ENCODE measurements around the gene SERPINF2. TPM values are rescaled to one million over a fixed set of nuclear protein-coding genes. Genes with fewer than 3 reads are reported as not detected.
"Not testable (repeated sequence)": the region's sequence is repeated elsewhere in the genome, so short reads cannot be mapped to it uniquely, and the experiment has no call there.

Gene SERPINF2
- total RNA-seq, 1 donor from 2014 or later: 1.2 TPM

GRCh38 chr17:1730326-1731193, 12.1 kb upstream of the SERPINF2 start:
- peak; percentile 87 for DNase-seq (ENCODE audit: low spot score)
- intact Hi-C loops (cut with DNase I): loop anchor here (5.0 kb wide), 1 partner anchor 297 kb away; the partner anchor contains the start of gene RTN4RL1

GRCh38 chr17:1731194-1731506, 11.5 kb upstream of the SERPINF2 start:
- intact Hi-C loops (cut with DNase I): loop anchor here (5.0 kb wide), 1 partner anchor 296 kb away; the partner anchor contains the start of gene RTN4RL1
- no peak for DNase-seq (ENCODE audit: low spot score)

- no peak for DNase-seq (ENCODE audit: low spot score)
- intact Hi-C loops (cut with DNase I): loop anchor here (5.0 kb wide), 1 partner anchor 295 kb away; the partner anchor contains the start of gene RTN4RL1
Measured at GRCh38 chr17:1732241-1732832, 10.3 kb upstream of the SERPINF2 start.

GRCh38 chr17:1732833-1733321, 9.8 kb upstream of the SERPINF2 start:
- intact Hi-C loops (cut with DNase I): loop anchor here (5.0 kb wide), 1 partner anchor 294 kb away; the partner anchor contains the start of gene RTN4RL1
- no peak for DNase-seq (ENCODE audit: low spot score)

- DNase-seq (ENCODE audit: low spot score): no peak
- intact Hi-C loops (cut with DNase I): loop anchor here (5.0 kb wide), 1 partner anchor 294 kb away; the partner anchor contains the start of gene RTN4RL1
Measured at GRCh38 chr17:1733759-1734158, 8.9 kb upstream of the SERPINF2 start.

- DNase-seq (ENCODE audit: low spot score): no peak
Measured at GRCh38 chr17:1735418-1735817, 7.3 kb upstream of the SERPINF2 start.

GRCh38 chr17:1735834-1736347, 6.8 kb upstream of the SERPINF2 start:
- DNase-seq (ENCODE audit: low spot score): no peak
- intact Hi-C loops (cut with DNase I): no loop called here

More at GRCh38 chr17:1735418-1735817, 7.3 kb upstream of the SERPINF2 start:
- intact Hi-C loops (cut with DNase I): no loop called here

GRCh38 chr17:1736348-1737281, 6.1 kb upstream of the SERPINF2 start:
- DNase-seq (ENCODE audit: low spot score): no peak
- intact Hi-C loops (cut with DNase I): no loop called here

- intact Hi-C loops (cut with DNase I): no loop called here
- DNase-seq (ENCODE audit: low spot score): no peak
Measured at GRCh38 chr17:1737531-1738291, 5.0 kb upstream of the SERPINF2 start.

- intact Hi-C loops (cut with DNase I); DNase-seq (ENCODE audit: low spot score): not testable (repeated sequence)
Measured at GRCh38 chr17:1741899-1742298, 772 bp upstream of the SERPINF2 start.

GRCh38 chr17:1743088-1743439, 393 bp downstream of the SERPINF2 start:
- DNase-seq (ENCODE audit: low spot score): no peak

GRCh38 chr17:1744551-1745512, 2.2 kb downstream of the SERPINF2 start:
- intact Hi-C loops (cut with DNase I): no loop called here
- DNase-seq (ENCODE audit: low spot score): no peak

More at GRCh38 chr17:1743088-1743439, 393 bp downstream of the SERPINF2 start:
- intact Hi-C loops (cut with DNase I): no loop called here

- intact Hi-C loops (cut with DNase I): no loop called here
- DNase-seq (ENCODE audit: low spot score): no peak
Measured at GRCh38 chr17:1745513-1746020, 2.9 kb downstream of the SERPINF2 start.

- intact Hi-C loops (cut with DNase I): no loop called here
- DNase-seq (ENCODE audit: low spot score): no peak
Measured at GRCh38 chr17:1746975-1747543, 4.4 kb downstream of the SERPINF2 start.

GRCh38 chr17:1750628-1751027, 8.0 kb downstream of the SERPINF2 start:
- no peak for DNase-seq (ENCODE audit: low spot score)
- intact Hi-C loops (cut with DNase I): no loop called here

- intact Hi-C loops (cut with DNase I): no loop called here
- DNase-seq (ENCODE audit: low spot score): no peak
Measured at GRCh38 chr17:1752425-1753262, 10.0 kb downstream of the SERPINF2 start.
